NCI-H2227 (cell line): Measurements from ENCODE around the gene CCDC60.
"Not testable (repeated sequence)": the region's sequence is repeated elsewhere in the genome, so short reads cannot be mapped to it uniquely, and the experiment has no call there.

Experiments
- DNase-seq: peaks from one replicate; lab custom pipeline; 2025; ENCODE audit not compliant: unreplicated experiment; lab: John Stamatoyannopoulos, UW

Gene CCDC60

DNA sequence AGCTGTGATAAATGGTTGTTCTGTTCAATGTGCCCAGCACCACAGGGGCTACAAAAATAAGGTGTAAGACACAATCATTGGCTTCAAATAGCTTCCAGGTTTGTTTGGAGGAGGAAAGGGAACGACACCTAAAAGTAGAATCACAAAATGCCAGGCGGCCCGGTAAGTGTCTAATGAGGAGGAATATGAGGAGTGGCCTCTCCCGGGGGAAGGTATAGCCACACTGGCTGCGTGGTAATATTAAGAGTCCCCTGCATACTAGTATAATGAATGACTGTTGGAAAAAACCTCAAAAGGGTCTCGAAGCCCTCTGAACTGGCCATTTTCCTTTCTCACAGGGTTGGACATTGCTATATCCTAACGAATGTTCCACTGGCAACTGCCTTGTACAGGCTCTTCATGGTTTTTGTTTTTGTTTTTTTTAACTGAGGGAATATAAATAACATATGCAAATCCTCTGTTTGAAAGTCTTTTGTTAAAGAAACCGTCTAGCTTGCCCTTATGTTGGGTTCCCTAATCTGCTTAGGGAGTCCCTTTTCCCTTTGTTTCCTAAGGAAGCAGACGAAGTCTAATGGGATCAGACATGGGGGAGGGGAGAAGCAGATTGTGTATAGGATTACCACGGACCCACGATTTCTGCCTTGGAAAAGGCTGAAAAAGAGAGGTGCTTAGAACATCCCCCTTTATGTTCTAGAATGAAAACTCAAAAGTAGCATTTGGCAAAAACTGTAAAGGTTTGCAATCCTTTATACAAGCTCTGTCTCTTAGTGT, 4.2 kb downstream of the CCDC60 start:
- no peak for DNase-seq

DNA sequence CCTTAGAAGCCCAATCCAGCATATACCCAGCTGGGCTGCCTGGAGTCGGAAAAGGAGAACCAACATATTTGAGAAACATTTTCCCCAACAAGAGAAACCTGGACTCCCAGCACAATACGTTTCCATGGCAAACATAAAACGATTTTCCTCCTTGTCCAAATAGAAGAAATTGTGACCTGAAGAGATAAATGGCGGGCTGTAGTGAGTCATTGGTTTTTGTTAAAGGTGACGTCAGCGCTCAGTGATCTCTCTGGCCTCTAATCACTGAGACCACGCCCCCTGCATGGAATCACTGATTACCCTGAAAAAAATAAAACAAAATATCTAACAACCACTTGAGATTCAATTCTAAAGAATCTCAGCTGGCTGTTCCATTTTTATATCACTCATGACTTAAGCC, 6.0 kb downstream of the CCDC60 start:
- DNase-seq: peak; percentile 83

DNA sequence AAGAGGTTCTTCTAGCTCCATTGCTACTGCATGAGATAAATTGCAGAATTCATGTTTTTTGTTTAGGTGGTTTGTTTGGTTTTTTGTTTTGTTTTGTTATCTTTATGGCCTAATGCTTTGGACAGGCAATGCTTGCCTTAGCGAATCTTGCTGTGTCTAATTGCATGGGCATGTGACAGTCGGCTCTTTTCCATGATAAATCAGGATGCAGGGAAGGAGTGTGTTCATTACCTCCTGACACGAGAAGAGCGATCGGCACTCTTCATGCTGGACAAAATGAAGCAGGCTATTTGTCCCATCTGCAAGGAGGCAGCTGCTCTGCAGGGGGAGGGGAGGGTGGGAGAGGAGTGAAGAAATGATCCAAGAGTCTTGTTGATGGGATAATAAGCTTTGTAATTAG, 6.5 kb downstream of the CCDC60 start:
- peak; percentile 47 for DNase-seq

DNA sequence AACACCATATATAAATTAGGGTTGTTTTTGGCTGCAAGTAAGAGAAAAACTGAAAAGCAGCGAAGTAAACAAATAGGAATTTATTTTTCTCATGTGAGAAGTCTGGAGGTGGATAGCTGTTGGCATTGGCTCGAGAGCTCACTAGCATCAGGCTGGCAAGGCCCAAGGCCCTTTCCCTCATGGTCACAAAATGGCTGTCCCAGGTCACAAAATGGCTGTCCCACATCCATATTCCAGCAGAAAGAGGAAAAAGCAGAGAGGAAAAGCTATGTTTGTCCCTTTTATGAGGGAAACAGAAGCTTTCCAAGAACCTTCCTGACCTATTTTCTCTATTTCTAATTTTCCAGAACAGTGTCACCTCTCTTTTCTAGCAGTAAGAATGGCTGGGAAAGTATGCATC, 7.5 kb downstream of the CCDC60 start:
- DNase-seq: no peak

DNA sequence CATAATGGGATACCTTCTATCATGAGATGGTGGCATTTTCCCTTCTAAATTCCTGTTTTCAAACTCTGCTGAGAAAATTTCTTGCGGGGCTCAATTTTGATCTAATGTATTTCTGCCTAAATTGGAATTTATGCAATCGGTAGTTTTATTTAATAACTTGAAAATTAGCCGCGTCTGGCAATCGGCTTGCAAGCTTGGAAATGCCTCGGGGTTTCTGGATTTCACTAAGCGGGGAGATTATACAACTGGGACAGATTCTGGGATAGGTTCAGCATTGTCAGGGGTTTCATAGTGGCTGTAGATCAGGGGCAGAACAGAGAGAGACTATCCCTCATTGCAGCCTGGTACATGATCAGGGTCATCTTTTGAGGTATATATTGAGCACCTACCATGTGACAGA, 8.6 kb downstream of the CCDC60 start:
- no peak for DNase-seq

DNA sequence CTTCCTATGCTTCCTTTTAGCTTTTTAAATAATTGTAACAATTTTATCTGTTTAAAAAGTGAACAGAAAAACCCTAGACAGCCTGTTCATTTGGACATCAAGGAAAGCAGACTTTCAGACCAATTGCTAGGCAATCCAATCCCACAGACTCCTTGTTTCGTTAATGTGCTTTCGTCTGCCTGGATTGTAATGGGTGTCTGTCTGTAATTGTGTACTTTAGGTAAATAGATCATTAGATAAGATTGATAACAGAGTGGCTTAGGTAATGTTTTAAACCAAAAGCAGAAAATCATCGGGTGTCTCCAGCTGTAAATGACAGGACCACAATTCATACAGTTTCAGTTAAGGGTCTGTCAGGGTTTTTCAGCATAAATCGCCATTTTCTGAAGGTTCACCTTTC, 19.6 kb downstream of the CCDC60 start:
- DNase-seq: peak; percentile 28

DNA sequence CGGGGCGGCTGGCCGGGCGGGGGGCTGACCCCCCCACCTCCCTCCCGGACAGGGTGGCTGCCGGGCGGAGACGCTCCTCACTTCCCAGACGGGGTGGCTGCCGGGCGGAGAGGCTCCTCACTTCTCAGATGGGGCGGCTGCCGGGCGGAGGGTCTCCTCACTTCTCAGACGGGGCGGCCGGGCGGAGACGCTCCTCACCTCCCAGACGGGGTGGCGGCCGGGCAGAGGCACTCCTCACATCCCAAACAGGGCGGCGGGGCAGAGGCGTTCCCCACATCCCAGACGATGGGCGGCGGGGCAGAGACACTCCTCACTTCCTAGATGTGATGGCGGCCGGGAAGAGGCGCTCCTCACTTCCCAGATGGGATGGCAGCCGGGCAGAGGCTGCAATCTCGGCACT, 25.8 kb downstream of the CCDC60 start:
- not testable (repeated sequence) for DNase-seq

DNA sequence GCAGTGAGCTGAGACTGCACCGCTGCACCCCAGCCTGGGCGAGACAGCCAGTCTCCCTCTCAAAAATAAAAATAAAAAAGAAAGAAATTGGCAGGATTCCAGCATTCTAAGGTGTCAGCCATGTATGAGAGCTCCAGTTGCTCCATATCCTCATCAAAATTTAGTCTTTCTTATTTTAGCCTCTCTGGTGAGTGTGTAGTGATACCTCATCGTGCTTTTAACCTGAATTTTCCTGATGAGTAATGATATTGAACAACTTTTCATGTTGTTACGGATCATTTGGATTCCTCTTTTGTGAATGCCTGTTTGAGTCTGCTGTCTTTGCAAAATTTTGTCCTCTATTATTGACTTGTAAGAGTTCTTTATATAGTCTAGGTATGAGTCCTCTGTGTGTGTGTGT, 28.5 kb downstream of the CCDC60 start:
- DNase-seq: no peak

DNA sequence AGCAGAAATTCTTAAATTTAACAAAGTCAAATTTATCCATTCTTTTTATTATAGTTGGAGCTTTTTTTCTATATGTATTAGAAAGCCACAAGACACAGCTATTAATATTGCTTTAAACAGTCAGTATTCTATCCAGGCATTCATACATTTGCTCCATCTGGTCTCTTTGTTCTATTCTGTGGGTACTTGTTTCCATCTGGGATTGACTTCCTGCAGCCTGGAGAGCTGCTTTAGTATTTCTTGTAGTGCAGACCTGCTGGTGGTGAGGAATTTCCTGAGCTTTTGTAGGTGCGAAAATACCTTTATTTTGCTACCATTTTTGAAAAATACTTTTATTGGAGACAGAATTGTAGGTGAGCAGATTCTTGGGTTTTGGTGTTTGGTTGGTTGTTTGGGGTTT, 29.0 kb downstream of the CCDC60 start:
- DNase-seq: no peak

DNA sequence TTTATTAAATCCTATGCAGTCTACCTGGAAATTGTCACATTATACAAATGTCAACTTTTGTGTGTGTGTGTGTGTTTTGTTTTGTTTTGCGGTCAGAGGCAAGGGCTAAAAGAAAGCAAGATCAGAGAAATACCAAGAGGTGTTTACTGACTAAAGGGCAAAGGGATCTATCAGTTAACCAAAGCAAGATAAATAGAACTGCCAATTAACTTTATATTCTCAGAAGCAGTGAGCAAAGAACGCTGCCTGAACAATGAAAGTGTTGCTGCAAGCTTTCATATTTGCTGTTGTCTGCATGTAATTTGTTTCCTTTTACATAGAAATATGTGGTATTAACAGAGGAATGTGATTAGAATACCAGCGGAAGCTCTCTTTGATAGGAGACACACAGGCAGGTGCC, 30.9 kb downstream of the CCDC60 start:
- no peak for DNase-seq

DNA sequence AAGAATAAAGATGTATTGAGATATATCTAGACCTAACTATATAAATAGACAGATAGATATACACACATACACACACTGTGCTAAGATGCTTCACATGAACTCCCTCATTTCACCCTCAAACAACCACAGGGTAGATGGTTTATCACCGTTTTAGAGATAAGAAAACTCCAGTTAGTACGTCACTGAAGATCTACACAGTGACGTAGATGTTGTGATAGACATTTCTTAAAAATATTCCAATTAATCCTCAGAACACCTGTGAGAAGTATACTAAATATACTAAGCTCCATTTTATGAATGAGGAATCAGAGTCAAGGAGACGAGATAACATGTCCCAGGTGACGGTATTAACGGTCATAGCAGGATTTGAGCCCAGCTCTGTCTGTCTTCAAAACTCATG, 31.5 kb downstream of the CCDC60 start:
- no peak for DNase-seq

DNA sequence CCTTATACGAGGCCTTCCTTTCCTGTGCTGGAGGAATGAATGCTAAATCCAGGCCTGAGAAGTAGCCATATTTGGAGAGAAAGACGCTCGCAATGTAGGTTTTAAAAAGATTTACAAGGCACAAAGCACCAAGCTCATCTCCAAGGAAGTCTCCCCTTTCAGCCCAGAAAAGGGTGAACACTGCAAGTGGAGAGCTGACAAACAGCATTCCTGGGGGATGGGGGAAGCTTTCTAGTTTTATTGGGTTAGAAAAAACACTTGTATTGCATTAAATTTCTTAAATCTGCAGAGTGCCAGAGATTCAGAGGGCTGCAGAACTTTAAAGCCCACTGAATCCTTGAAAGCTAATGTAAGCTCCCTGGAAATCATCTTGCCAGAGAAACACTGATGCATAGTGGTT, 34.6 kb downstream of the CCDC60 start:
- DNase-seq: no peak

DNA sequence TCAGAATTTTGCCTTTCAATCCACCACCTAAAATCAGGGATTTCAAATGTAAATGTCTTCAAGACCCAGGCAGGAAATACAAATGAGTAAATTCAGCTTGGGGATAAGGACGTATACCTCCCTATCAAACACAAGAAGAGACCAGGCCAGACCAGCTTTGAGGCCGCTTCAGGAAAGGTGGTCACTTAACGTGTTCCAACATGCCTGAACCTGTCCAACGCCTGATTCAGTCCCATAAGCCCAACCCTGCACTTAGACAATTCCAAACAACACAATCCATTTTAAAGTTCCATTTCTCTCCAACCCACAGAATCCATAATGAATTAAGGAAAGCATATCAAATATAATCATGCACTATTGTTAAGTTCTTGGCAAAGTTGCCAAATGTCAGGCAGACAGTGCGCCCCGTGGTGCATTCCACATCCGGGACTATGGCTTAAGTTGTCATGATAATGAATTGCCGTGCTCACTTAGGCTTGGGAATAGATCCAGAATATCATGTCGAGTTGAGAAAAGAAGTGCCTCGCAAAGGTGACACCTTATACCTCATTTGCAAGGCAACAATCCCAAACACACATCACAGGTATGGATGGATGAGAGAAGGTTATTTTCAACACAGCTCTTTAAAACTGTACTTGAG, 35.5 kb downstream of the CCDC60 start:
- DNase-seq: peak; percentile 16

DNA sequence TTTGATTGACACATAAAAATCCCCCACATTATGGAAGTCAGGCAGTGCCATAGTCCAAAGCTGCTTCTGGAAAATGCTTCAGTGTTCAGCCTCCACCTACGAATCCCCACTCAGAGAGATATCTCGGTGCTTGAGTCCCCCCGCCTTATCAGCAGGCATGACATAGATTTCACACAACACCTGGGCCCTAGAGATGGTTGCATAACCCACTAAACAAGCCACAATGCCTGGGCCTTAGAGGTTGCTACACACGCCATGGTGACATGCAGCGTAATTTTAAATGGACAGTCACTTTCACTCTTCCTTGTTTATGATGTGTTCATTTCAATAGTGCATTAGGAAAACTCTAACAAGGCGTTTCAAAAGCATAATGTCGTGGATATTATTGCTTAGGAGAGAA, 38.0 kb downstream of the CCDC60 start:
- no peak for DNase-seq

DNA sequence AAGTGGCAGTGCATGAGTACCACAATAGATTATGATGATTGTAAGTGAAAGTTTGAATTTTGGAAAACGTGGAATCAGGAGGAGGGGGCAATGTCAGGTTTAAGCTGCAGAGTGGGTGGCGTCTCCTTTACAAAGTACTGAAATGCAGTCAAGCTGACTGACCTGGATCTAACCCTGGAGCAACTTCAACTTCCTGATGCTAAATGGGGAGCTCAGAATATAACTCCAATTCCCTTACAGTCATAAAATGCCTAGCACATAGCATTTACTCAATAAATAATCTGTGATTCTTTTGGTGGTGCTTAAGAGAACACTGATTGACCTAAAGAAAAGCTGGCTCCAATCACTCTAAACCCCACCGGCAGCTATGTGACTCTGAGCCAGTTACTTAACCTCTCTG, 38.5 kb downstream of the CCDC60 start:
- DNase-seq: no peak

DNA sequence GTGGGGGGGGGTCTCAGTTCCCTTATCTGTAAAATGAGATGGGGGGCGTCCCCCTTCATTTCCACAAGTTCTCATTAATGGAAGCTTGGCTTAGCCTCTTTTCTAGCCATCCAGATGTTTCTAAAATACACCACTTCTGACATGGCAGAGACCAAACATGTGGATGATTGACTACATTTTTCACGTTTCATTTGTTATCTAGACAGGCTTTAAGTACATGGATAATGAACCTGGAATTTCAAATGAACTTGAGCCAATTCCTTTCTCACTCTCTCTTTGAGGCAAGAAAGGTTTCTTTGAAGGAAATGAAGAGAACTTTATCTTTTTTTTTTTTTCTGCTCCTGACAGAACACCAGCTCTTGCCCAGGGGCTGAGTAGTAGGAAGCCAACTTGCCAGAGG, 39.1 kb downstream of the CCDC60 start:
- DNase-seq: no peak

DNA sequence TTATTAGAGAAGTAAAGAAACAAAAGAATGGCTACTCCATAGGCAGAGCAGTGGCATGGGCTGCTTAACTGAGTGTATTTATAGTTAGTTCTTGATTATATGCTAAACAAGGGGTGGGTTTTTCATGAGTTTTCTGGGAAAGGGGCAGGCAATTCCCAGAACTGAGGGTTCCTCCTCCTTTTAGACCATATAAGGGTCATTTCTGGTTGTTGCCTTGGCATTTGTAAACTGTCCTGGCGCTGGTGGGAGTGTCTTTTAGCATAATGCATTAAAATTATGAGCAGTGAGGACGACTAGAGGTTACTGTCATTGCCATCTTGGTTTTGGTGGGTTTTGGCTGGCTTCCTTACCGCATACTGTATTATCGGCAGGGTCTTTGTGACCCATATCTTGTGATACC, 40.1 kb downstream of the CCDC60 start:
- DNase-seq: no peak

DNA sequence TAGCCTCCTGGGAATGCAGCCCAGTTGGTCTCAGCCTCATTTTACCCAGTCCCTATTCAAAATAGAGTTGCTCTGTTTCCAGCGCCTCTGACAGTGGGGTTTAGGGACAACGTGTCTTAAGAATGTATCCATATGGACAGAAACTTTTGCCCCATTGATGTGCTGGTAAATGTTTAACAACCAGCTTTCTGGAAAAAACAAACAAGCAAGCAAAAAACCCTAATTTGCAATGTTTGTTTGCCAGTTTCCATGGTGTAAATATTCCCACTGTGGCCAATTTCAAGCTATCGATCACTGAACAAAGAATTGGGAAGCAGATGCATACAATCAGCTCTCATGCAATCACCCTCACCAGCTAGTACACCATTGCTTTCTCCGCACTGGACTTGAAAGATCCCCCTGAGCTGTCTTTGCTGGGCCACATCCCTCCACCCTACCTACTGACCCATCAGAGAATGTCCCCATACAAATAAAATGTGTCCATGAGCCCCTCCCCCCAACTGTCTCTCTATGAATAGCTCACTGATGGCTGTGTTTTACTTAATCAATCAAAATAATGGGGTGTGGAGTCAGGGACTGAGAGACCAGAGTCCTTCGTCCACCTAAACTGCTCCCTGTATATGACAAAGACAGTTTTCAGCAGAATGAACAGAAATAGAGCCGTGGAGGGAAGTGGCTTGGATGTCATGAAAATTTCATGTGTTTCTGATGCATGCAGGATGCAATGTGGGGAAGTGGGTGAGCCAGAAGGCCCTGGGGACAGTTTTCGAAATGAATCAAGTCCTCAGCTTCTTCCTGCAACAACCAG, 40.8 kb downstream of the CCDC60 start:
- DNase-seq: no peak

DNA sequence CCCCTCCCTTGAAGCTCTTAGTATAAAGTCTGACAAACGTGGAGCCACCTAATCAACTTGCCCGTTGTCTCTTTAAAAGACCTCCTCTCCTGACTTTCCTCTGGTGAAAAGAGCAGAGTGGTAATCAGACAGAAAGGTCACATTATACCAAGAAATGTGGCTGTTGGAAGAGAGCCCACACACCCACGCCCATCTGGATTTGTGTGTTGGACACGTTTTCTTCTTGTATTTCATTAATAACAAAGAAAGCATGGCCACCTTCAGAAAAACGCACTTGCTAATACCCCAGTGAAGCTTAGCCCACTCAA, 41.3 kb downstream of the CCDC60 start:
- no peak for DNase-seq

DNA sequence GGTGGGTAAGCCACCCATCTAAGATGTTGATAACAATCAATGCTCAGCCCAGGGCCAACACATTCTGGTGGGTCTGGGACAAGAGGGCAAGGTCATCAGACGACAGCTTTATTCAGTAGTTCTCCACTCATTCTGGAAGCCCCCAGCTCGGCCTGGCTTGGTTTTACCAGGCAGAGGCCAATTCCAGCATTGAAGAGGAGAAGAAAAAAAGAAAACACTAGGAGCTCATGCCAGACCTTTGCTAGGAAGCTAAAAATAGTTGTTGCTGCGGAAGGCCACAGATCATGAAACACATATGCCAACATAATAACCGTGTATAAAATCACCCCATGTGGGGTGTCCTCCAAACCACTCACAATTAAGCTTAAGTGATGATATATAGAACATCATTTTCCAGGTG, 44.4 kb downstream of the CCDC60 start:
- peak; percentile 21 for DNase-seq

DNA sequence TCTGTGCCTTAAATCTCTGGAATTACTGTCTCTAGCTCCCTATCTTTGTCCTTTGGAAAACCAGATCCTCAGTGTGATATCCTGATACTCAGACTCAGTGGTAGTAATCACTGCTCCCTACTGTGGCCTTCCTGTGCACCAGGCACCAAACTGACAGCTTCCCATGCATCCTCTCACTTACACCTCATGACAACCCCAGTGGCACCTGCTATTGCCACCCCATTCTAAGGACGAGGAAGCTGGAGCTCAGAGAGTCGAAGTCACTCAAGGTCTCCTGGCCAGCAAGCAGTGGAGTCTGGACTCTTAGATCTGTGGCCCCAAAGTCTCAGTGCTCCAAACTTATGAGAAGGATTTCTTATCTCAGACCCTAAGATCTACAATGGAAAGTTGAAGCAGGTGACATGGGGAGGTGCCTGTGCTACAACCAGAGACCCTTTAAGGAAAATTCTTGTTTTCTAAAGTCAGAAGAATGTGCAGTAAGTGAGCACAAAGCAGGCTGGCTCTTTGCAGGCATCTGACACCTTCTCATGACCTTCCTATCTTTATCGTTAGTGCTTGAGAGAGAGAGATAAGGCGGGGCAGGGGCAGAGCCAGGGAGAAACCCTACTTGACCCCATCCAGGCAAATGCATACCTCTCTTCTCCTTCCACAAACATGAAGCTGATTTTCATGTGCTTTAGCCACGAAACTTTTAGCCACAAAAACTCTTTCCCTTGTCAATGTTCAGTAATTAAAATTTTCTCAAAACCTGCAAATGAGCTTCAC, 47.1 kb downstream of the CCDC60 start:
- DNase-seq: no peak

DNA sequence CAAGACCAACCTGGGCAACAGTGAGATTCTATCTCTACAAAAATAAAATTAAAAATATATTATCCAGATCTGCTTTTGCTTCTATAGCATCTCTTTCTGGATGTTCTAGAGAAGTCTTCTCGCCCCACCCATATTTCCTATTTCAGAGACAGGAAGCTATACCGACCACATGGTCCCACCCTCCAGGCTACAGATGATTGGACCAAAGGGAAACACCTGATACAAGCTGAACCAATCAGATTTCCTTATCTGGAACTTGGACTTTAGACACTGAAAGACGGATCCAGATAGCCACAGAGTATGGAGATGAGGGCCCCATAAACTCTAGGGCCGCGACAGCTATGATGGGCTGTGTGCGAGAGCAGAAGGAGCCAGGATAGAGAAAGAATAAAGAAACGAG, 48.7 kb downstream of the CCDC60 start:
- DNase-seq: no peak
